NCI-H1092 (cell line): Measurements from ENCODE around the gene MRGPRX4.
"Not testable (repeated sequence)": the region's sequence is repeated elsewhere in the genome, so short reads cannot be mapped to it uniquely, and the experiment has no call there.

Source experiments
- DNase-seq: peaks from one replicate; lab custom pipeline; 2025; lab: John Stamatoyannopoulos, UW

Gene MRGPRX4

DNA sequence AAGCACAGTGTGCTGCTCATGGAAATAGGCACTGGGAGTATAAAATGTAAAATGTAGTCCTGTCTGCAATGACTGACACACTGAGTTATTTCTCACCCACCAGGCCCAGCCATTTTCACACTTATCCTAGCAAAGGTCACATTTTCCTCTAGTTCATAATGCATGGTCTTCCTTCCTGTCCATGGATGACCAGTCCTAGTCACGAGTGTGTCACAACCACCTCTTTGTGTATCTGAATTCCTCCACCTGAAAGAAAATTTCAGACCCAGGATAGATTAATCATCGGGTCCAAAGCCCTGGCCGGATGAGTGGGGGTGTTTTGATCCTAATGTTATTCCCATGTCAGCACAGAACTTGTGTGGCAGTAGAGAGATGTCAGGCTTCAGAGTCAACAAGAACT is at the start of gene MRGPRX4:
Gene MRGPRX4 (plus strand): TSS at position 172 of the 400 bp plus-strand sequence. CDS start 420 bp downstream, outside the sequence.
- DNase-seq, result no peak

- not testable (repeated sequence) for DNase-seq
Observed at GRCh38 chr11:18131115-18131514, 41.5 kb upstream of the MRGPRX4 start.

DNA sequence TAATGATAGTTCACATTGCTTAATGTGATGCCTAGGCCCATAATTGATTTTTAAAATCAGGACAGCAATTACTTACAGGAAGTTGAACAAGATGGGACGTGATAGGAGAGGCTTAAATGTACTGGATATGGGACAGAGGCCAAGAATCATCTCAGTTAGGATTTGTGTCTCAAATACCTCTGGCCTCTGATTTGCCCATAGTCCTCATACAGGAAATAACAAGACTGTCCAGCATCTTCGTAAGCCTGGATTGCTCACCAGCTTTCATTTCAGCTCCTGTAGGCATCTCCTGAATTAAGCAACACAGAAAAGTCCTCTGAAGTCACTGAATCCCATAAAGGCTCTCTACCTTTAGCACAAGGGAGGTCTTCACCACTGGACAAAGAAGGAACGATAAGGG is 40.3 kb upstream of the MRGPRX4 start, which contains the start of gene MRGPRX3:
Gene MRGPRX3 (plus strand): TSS at position 231 of the 400 bp plus-strand sequence. CDS start 4,632 bp downstream, outside the sequence.
- DNase-seq, result no peak

GRCh38 chr11:18135308-18135707 is 37.3 kb upstream of the MRGPRX4 start:
- no peak for DNase-seq

DNA sequence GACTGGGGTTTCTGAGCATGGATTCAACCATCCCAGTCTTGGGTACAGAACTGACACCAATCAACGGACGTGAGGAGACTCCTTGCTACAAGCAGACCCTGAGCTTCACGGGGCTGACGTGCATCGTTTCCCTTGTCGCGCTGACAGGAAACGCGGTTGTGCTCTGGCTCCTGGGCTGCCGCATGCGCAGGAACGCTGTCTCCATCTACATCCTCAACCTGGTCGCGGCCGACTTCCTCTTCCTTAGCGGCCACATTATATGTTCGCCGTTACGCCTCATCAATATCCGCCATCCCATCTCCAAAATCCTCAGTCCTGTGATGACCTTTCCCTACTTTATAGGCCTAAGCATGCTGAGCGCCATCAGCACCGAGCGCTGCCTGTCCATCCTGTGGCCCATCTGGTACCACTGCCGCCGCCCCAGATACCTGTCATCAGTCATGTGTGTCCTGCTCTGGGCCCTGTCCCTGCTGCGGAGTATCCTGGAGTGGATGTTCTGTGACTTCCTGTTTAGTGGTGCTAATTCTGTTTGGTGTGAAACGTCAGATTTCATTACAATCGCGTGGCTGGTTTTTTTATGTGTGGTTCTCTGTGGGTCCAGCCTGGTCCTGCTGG is 35.3 kb upstream of the MRGPRX4 start:
- DNase-seq, result no peak

- no peak for DNase-seq
Observed at GRCh38 chr11:18140145-18140544, 32.5 kb upstream of the MRGPRX4 start.

- no peak for DNase-seq
Observed at GRCh38 chr11:18144243-18144642, 28.4 kb upstream of the MRGPRX4 start.

DNA sequence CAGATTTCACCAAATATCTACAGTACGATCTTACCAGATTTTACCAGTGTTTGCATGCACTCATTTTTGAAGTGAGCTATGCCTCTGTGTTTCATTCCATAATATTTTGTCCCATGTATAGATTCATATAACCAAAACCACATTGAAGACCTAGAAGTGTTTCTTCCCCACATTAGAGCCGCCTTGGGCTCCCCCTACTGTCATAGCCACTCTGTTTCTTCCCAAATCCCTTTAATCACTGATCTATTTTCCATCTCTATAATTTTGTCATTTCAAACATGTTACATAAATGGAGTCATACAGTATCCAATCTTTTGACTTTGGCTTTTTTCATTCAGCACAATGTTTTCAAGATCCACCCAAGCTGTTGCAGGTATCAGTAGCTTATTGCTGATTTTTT is 27.6 kb upstream of the MRGPRX4 start:
- DNase-seq, result no peak

DNA sequence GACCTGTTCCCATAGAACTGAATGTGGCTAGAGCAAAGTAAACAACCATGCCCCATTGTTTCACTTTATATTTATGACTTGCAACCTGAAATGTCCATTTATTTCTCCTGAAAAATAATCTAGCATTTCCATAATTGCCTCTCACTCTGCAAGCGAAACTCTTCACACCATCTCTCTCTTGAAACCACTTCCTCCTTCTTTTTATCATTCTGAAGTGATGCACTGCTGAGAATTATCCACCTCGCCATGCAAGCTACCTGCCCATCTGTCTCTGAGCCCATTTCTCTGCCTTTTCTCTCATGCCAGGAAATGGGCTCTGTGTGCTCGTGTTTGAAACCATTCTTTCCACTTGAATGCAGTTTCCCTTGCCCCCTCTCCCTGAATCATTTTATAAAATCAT is 26.8 kb upstream of the MRGPRX4 start:
- no peak for DNase-seq

DNA sequence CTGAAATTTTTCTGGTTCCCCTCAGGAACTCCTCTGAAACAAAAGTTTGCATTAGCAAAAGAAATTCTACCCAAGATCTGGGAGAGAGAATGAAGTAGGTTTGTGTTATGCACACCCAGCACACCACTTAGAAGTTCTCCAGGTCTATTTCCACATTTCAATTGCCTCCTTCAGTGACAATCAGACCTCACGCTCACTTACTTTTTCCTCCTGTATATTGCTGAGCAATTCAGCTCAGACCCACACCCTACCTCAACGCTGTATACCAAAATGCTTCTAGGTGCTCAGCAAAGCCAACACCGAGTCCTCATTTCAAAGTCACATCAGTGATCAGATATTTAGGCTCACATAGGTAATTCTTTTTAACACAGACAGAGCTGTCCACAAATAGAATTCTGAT is 21.1 kb upstream of the MRGPRX4 start:
- no peak for DNase-seq

DNA sequence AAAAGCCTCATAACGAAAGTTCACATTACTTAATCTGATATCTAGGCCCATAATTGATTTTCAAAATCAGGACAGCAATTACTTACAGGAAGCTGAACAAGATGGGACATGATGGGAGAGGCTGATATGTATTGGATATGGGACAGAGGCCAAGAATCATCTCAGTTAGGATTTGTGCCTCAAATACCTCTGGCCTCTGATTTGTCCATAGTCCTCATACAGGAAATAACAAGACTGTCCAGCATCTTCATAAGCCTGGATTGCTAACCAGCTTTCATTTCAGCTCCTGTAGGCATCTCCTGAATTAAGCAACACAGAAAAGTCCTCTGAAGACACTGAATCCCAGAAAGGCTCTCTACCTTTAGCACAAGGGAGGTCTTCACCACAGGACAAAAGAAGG is 4.3 kb upstream of the MRGPRX4 start:
- DNase-seq, result no peak

DNA sequence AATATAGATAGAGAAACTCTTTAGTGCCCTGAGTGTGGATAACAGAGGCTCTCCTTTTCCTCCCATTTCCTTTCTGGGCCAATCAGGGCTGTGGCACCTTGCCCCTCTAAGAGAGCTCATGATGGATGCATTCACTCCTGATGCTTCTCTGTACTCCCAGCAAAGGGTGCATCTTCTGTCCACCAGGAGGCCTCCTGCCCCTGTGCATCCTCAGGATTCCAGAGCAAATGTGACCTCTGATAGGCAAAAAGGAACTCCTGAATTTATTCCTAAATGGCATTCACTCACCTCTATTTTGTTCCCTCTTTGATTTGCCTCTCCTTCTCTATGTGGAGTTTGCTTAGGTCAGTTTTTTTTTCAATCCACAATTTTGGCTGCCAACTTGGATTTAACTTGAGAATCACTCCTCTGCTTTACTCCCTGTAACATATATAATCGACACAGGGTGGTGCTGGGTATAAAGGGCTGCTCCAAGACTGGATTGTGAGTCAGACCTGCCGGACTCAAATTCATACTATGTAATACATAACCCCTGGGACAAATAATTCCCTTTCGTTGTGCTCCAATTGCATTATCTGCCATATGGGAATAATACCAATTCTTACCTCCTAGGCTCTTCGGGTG is 1.1 kb upstream of the MRGPRX4 start:
- peak; percentile 27 for DNase-seq

DNA sequence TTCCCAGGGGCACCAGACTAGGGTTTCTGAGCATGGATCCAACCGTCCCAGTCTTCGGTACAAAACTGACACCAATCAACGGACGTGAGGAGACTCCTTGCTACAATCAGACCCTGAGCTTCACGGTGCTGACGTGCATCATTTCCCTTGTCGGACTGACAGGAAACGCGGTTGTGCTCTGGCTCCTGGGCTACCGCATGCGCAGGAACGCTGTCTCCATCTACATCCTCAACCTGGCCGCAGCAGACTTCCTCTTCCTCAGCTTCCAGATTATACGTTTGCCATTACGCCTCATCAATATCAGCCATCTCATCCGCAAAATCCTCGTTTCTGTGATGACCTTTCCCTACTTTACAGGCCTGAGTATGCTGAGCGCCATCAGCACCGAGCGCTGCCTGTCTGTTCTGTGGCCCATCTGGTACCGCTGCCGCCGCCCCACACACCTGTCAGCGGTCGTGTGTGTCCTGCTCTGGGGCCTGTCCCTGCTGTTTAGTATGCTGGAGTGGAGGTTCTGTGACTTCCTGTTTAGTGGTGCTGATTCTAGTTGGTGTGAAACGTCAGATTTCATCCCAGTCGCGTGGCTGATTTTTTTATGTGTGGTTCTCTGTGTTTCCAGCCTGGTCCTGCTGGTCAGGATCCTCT is 709 bp downstream of the MRGPRX4 start:
- DNase-seq, result no peak

DNA sequence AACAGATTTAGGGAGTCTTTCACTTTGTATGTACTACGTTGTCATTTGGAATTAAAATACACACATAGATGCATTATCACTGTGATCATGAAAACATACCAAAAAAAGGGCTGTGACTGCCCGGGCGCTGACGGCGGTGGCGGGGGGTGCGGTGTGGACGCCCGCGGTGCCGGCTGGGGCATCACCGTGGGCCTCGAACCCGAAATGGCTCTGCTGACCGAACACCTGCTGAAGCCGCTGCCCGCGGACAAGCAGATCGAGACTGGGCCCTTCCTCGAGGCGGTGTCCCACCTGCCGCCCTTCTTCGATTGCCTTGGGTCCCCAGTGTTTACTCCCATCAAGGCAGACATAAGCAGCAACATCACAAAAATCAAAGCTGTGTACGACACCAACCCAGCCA is 16.2 kb downstream of the MRGPRX4 start:
- no peak for DNase-seq

DNA sequence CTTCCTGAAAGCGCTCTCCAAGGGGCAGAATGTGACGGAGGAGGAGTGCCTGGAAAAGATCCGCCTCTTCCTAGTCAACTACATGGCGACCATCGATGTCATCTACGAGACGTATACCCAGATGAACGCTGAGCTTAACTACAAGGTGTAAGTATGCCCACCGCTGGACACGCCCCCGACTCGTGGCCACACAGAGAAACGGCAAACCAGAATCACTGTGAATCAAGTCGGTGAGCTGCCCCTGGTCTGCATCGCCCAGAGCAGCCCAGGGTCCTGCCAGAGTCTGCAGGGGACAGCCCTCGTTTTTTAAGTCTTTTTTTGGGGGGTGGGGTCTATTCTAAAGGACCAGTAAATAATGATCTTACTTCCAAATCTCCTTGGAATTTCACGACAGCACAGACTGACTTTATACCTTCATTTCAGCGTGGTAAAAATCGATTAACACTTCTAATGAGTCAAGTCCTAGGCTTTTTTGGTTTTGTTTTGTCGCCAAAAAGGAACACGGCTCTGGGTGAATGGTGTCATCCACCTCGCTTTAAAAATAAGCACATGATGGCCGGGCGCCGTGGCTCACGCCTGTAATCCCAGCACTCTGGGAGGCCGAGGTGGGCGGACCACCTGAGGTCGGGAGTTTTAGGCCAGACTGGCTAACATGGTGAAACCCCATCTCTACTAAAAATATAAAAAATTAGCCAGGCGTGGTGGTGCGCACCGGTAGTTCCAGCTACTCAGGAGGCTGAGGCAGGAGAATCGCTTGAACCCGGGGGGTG is 17.0 kb downstream of the MRGPRX4 start:
- DNase-seq, result not testable (repeated sequence)

GRCh38 chr11:18191376-18191775 is 18.7 kb downstream of the MRGPRX4 start:
- no peak for DNase-seq

DNA sequence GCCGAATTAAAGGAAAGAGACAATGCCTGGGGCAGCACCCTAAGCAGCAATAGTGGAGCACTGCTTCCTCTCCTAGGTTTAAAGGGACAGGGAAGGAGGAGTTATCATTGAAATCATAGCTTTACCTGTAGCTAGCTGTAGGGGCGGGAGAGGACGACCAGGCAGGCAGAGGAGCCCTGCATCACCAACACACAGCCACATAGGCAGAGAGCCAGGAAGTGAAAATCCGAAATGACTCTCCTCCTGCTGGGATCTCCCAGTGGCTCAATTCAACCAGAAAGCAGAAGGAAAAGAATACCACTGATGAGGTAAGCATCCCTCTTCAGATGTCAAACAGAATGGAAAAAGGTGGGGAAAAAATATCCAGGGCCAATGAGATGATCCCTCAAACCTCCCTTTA is 20.4 kb downstream of the MRGPRX4 start:
- no peak for DNase-seq

DNA sequence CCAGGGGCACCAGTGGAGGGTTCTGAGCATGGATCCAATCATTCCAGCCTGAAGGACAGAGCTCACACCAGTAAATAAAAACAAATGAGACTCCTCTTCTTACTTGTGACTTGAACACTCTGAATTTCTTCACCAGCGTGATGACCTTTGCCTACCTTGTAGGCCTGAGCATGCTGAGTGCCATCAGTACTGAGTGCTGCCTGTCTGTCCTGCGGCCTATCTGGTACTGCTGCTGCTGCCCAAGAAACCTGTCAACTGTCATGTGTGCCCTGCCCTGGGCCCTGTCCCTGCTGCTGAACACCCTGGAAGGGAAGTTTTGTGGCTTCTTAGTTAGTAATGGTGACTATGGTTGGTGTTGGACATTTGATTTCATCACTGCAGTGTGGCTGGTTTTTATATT is 23.9 kb downstream of the MRGPRX4 start:
- no peak for DNase-seq

- DNase-seq, result not testable (repeated sequence)
Observed at GRCh38 chr11:18197738-18198137, 25.1 kb downstream of the MRGPRX4 start.

- DNase-seq, result no peak
Observed at GRCh38 chr11:18203723-18204122, 31.1 kb downstream of the MRGPRX4 start.

- DNase-seq, result no peak
Observed at GRCh38 chr11:18204220-18204619, 31.6 kb downstream of the MRGPRX4 start.

- DNase-seq, result no peak
Observed at GRCh38 chr11:18204771-18205170, 32.1 kb downstream of the MRGPRX4 start.

DNA sequence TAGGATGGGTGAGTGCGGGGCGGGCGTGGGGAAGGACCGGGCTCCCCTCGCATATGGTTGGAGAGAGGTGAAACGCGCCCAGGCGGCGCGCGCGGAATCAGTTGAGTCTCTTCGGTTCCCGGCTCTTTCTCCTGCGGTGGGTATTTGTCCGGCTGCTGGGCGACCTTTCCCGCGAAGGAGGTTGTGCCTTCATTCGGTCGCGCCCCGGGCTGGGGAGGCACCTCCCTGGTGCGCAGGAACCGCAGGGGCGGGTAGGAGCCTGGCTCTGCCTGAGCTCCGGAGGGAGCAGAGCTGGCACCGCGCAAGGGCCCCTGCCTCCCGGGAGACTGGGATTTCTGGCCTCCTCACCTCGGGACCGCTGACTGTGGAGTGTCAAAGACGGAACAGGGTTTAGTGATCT is 36.4 kb downstream of the MRGPRX4 start:
- DNase-seq, result no peak
